Measurements from ENCODE around the gene ZBTB26.

Gene ZBTB26

DNA sequence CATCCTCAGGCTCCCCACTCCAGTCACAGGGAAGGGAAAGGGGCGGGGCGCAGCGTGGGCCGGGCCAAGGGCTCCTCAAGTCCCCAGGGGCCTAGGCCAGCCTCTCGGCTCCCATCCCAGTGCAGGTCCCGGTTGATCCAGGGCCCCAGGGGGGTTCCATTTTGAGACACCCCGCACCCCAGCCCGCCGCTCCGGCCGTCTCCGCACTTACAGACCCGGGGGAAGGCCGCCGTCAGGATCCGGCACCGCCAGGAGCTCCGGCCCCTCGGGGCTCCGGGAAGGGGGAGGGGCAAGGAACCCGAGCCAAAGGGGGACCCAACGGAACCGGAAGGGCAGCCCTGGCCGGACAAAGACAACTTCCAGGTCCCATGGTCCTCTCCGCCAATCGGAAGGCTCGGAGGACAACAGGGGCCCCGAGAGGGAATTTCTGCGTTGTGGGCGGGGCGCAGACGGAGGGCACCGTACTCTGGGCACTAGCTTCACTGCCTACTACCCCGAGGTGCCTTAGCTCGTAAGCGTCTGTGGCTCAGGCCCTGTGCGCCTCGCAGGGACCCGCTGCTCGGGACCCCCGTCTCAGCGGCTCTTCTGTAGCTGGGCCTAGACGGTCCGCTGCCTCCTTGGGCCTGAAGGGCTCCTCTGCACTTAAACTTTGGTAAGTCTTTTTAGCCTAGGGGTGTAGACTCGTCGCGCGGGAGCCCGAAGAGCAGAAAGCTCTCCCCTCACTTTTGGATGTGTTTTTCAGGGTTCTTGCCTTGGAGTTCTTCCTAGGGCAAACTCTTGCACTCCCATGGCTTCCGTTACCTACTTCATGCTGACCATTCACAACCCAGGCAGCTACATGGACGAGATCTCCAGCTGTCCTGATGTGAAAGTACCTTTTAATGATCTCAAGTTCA lies at the start of gene ZBTB26:
ZBTB26 (minus strand) TSS at position 287 of the 896 bp plus-strand sequence. CDS start 11,578 bp downstream, outside the sequence.
- H3K36me3 Mint-ChIP-seq (ENCODE audit: low read depth): peaks cover 29% of the 10 kb centered on the region
- peak; percentile 91 for DNase-seq
- H3K9me3 Mint-ChIP-seq: no peaks in the 10 kb centered on the region
- H3K27me3 Mint-ChIP-seq: no peaks in the 10 kb centered on the region
- H3K4me3 Mint-ChIP-seq: no peak within 1 kb of the TSS
- no peak within 1 kb of the TSS for H3K27ac Mint-ChIP-seq
- peaks cover 12% of the 10 kb centered on the region for H3K4me1 Mint-ChIP-seq (ENCODE audit: low read depth)

DNA sequence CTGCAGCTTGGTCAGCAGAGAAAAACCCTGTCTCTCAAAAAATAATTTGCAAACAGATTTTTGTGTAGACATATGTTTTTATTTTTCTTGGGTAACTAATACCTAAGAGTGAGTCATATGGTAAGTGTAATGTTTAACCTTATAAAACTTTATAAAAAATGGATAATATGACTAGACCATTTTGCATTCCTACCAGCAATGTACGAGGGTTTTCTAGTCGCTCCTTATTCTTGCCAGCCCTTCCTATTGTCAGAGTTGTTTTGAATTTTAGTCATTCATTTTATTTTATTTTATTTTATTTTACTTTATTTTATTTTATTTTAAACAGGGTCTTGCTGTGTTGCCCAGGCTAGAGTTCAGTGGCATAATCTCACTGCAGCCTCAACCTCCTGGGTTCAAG lies 47.3 kb upstream of the ZBTB26 start:
- Mint-ChIP-seq H3K9me3 (no peaks in the 10 kb centered on the region), H3K4me3 (no peak overlapping the region), H3K4me1 (ENCODE audit: low read depth) (peaks cover 3% of the 10 kb centered on the region), H3K27ac (no peak overlapping the region), H3K36me3 (ENCODE audit: low read depth) (peaks cover 32% of the 10 kb centered on the region), H3K27me3 (no peaks in the 10 kb centered on the region)
- no peak for DNase-seq

DNA sequence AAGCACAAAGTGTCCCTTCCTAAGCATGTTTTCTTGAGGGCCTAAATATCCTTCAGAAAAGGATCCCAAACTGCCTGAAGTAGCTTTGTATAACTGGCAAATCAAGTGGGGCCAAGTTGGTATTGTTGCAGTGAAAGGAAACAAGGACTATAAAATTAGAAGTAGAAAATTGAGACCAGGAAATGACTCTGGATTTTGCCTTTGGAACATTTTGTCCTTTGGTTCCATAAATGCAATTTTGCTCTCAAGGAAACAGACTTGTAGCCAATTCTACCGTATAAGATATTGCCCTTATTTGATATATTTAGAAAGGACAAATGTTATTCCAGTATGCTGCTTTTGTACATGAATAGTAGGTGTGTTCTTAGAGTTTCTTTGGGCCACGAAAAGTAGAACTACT lies 43.9 kb upstream of the ZBTB26 start:
- H3K9me3 Mint-ChIP-seq: no peaks in the 10 kb centered on the region

DNA sequence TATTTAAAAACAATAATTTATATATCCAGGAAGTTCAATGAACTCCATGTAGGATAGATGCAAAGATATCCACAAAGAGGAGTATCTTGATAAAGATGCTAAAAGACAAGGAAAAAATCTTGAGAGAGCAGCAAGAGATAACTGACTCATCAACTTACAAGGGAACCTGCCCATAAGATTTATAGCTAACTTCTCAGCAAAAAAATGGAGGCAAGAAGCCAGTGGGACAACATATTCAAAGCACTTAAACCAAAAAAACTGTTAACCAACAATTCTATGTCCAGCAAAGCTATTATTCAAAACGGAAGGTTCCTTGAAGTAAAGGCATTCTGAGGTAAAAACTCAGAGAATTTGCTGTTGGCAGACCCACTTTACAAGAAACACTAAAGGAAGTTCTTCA lies 29.8 kb upstream of the ZBTB26 start:
- no peaks in the 10 kb centered on the region for H3K27me3 Mint-ChIP-seq
- peaks cover 75% of the 10 kb centered on the region for H3K36me3 Mint-ChIP-seq (ENCODE audit: low read depth)
- no peak for DNase-seq

More for the DNA sequence above, 43.9 kb upstream of the ZBTB26 start:
- DNase-seq: no peak
- H3K4me1 Mint-ChIP-seq (ENCODE audit: low read depth): peaks cover 3% of the 10 kb centered on the region
- H3K36me3 Mint-ChIP-seq (ENCODE audit: low read depth): peaks cover 46% of the 10 kb centered on the region
- H3K27ac Mint-ChIP-seq: peak overlapping the region; percentile 44
- H3K4me3 Mint-ChIP-seq: no peak overlapping the region
- no peaks in the 10 kb centered on the region for H3K27me3 Mint-ChIP-seq

DNA sequence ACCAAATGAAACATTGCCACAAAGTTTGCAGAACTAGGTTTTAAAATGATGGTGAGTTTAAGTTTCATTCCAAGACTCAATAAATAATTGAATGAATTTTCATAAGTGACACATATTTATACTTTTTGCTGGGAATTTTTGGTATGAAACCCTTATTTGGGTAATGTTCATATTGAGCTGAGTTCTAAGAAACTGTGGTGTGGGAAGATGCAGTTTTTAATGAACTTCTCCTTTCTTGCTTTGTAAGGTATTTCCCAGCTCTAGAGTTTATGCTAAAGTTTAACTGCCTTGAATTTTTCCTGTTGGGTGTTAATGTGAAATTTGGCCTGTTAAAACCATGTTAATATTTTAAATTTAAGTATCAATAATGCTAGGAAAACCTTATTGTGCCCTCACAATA lies 24.6 kb upstream of the ZBTB26 start:
- DNase-seq: no peak
- Mint-ChIP-seq H3K9me3 (no peaks in the 10 kb centered on the region), H3K27ac (no peak overlapping the region), H3K36me3 (ENCODE audit: low read depth) (peaks cover 40% of the 10 kb centered on the region), H3K27me3 (no peaks in the 10 kb centered on the region), H3K4me1 (ENCODE audit: low read depth) (peaks cover 23% of the 10 kb centered on the region), H3K4me3 (no peak overlapping the region)

More for the DNA sequence above, 29.8 kb upstream of the ZBTB26 start:
- peaks cover 3% of the 10 kb centered on the region for H3K4me1 Mint-ChIP-seq (ENCODE audit: low read depth)
- no peak overlapping the region for H3K27ac Mint-ChIP-seq
- no peaks in the 10 kb centered on the region for H3K9me3 Mint-ChIP-seq
- H3K4me3 Mint-ChIP-seq: no peak overlapping the region

- no peak for DNase-seq
- Mint-ChIP-seq H3K4me3 (no peak overlapping the region), H3K27ac (peak overlapping the region; percentile 35), H3K4me1 (ENCODE audit: low read depth) (peaks cover 32% of the 10 kb centered on the region), H3K27me3 (no peaks in the 10 kb centered on the region), H3K36me3 (ENCODE audit: low read depth) (peaks cover 30% of the 10 kb centered on the region), H3K9me3 (no peaks in the 10 kb centered on the region)
Measured at GRCh38 chr9:122954253-122954691, 23.0 kb upstream of the ZBTB26 start.

- H3K36me3 Mint-ChIP-seq (ENCODE audit: low read depth): peaks cover 17% of the 10 kb centered on the region
- peaks cover 58% of the 10 kb centered on the region for H3K4me1 Mint-ChIP-seq (ENCODE audit: low read depth)
- H3K9me3 Mint-ChIP-seq: no peaks in the 10 kb centered on the region
- no peaks in the 10 kb centered on the region for H3K27me3 Mint-ChIP-seq
- no peak overlapping the region for H3K27ac Mint-ChIP-seq
- no peak for DNase-seq
- no peak overlapping the region for H3K4me3 Mint-ChIP-seq
Measured at GRCh38 chr9:122951056-122951455, 19.7 kb upstream of the ZBTB26 start.

- DNase-seq: no peak
- Mint-ChIP-seq H3K9me3 (no peaks in the 10 kb centered on the region), H3K4me3 (no peak overlapping the region), H3K27ac (no peak overlapping the region), H3K36me3 (ENCODE audit: low read depth) (peaks cover 20% of the 10 kb centered on the region), H3K27me3 (no peaks in the 10 kb centered on the region), H3K4me1 (ENCODE audit: low read depth) (peaks cover 64% of the 10 kb centered on the region)
Measured at GRCh38 chr9:122950263-122950662, 19.0 kb upstream of the ZBTB26 start.

- no peaks in the 10 kb centered on the region for H3K9me3 Mint-ChIP-seq
- no peaks in the 10 kb centered on the region for H3K27me3 Mint-ChIP-seq
- H3K36me3 Mint-ChIP-seq (ENCODE audit: low read depth): peaks cover 25% of the 10 kb centered on the region
- DNase-seq: no peak
- no peak overlapping the region for H3K4me3 Mint-ChIP-seq
- H3K27ac Mint-ChIP-seq: peak overlapping the region; percentile 38
- peaks cover 64% of the 10 kb centered on the region for H3K4me1 Mint-ChIP-seq (ENCODE audit: low read depth)
Measured at GRCh38 chr9:122949696-122950095, 18.4 kb upstream of the ZBTB26 start.

- H3K9me3 Mint-ChIP-seq: no peaks in the 10 kb centered on the region
- H3K4me1 Mint-ChIP-seq (ENCODE audit: low read depth): peaks cover 61% of the 10 kb centered on the region
- DNase-seq: no peak
- peak overlapping the region; percentile 84 for H3K27ac Mint-ChIP-seq
- H3K27me3 Mint-ChIP-seq: no peaks in the 10 kb centered on the region
- H3K36me3 Mint-ChIP-seq (ENCODE audit: low read depth): peaks cover 31% of the 10 kb centered on the region
- peak overlapping the region; percentile 32 for H3K4me3 Mint-ChIP-seq
Measured at GRCh38 chr9:122948313-122948712, 17.0 kb upstream of the ZBTB26 start.

DNA sequence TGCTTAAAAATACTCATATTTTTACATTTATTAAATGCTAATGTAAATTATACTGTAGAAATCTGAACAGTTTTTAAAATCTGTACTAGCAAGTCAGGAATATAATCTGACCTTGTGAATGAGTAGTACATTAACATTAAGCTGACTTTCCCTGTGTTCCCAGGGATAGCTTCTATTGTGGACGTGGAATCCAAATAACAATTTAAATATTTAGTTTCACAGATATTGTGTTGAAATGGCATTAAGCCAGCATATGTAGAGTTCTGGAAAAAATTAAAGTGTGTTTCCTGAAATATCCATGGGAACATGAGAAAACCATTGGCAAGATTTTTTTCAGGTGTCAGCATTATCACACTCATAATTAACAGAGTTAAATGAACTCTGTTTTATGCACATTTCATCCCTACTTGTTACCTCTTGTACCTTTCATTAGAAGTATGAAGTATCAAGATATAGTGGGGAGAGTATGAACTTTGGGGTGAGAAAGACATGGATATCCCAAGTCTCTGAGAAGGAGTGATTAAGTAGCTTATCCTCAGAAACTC lies 15.2 kb upstream of the ZBTB26 start:
- H3K4me3 Mint-ChIP-seq: no peak overlapping the region
- no peak overlapping the region for H3K27ac Mint-ChIP-seq
- peaks cover 70% of the 10 kb centered on the region for H3K4me1 Mint-ChIP-seq (ENCODE audit: low read depth)
- peaks cover 33% of the 10 kb centered on the region for H3K36me3 Mint-ChIP-seq (ENCODE audit: low read depth)
- no peak for DNase-seq
- H3K27me3 Mint-ChIP-seq: no peaks in the 10 kb centered on the region
- no peaks in the 10 kb centered on the region for H3K9me3 Mint-ChIP-seq

DNA sequence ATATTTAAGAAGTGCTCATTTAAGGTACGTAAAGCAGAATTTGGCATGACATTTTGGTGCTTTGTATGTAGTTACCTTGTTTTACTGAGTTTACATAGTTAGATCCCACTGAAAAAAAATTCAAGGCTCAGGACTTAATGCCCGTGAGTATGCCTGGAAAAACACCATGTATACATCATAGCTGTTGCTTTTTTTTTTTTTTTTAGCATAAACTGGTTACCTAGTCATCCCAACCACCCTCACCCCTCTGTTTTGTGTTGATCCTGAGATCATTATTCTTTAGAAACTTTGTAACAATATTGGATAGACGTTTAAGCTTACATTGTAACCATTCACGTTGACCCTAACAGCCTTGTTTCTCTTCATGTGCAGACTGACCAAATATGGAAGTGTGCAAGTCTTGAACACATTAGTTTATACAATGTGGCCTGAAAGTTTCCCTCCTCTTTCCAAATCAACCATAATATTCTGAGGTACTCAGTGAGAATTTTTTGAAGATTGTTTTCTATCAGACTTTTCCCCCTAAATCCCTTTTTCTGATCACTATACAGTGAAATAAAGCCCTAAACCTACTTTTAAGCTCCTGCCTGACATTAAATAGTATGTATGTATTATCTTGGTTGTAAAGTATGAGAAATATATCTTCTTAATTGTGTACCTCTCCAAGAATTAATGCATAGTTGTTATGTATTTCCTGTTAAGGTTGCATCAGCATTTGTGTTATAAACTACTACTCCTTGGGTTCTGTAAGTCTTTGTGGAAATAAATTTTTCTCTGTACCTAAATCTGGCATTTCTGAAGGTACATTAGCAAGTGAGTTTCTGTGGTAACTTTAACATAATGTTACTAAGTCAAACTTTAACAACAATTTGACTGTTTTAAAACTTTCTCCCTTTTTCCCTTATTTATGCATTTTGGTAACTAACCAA lies 13.9 kb upstream of the ZBTB26 start:
- H3K27me3 Mint-ChIP-seq: no peaks in the 10 kb centered on the region
- no peak overlapping the region for H3K4me3 Mint-ChIP-seq
- no peaks in the 10 kb centered on the region for H3K9me3 Mint-ChIP-seq
- no peak for DNase-seq
- H3K27ac Mint-ChIP-seq: peak overlapping the region; percentile 30
- peaks cover 35% of the 10 kb centered on the region for H3K36me3 Mint-ChIP-seq (ENCODE audit: low read depth)
- H3K4me1 Mint-ChIP-seq (ENCODE audit: low read depth): peaks cover 69% of the 10 kb centered on the region

DNA sequence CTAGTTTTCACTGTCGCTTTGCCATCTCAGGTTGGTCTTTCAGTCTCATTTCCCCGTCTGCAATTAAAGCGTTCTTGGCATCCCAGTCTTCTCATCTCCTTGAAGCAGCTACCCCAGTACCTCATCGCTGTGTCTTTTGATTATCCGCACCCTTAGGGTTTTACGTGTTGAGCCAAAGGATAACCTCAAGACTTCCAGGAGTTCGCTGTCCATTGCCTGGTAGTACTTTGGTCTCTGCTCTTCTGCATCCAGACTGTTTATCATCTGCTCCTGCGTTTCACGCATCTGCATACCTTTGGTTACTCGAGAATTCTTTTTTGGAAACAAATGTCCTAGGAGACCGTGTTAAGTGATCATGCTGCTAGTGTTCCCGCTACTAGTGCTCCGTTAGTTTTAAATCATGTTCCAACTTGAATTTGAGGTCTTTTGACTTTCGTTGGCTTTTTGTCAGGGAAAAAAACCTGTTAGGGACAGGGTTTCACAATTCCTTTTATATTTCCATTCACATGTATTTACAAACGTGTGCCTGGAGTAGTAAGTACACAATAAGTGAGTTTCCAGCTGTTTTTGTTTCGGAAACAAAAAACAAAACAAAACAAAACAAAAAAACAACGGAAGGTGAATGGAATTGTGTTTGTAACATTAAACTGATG lies 10.4 kb upstream of the ZBTB26 start:
- Mint-ChIP-seq H3K36me3 (ENCODE audit: low read depth) (peaks cover 52% of the 10 kb centered on the region), H3K27me3 (no peaks in the 10 kb centered on the region), H3K9me3 (no peaks in the 10 kb centered on the region), H3K4me3 (peak overlapping the region; percentile 98), H3K27ac (peak overlapping the region; percentile 93), H3K4me1 (ENCODE audit: low read depth) (peaks cover 45% of the 10 kb centered on the region)
- DNase-seq: no peak

Data from activated T-cell treated with anti-CD3 and anti-CD28 coated beads, Interleukin-2, amount 50 U/mL, for 24 hours (primary cell).